ENCODE measurements around the gene ZNF630. TPM values are rescaled to one million over a fixed set of nuclear protein-coding genes. Genes with fewer than 3 reads are reported as not detected.

Gene ZNF630
- total RNA-seq, 1 donor = 3.0 TPM

GRCh38 chrX:48083706-48084105 lies 12.3 kb upstream of the ZNF630 start:
- H3K4me3 ChIP-seq (ENCODE audit: low read depth, low read length) = no peak overlapping the region
- no peak for TF ChIP-seq CTCF (IDR thresholded peaks at IDR 0.05; ENCODE audit: insufficient read depth, low read depth, low read length)
- no peak for DNase-seq (ENCODE audit: low read depth)

GRCh38 chrX:48083212-48083611 lies 11.8 kb upstream of the ZNF630 start:
- peak; percentile 46 for DNase-seq (ENCODE audit: low read depth)
- H3K4me3 ChIP-seq (ENCODE audit: low read depth, low read length) = no peak overlapping the region
- peak; percentile 56 for TF ChIP-seq CTCF (IDR thresholded peaks at IDR 0.05; ENCODE audit: insufficient read depth, low read depth, low read length)

GRCh38 chrX:48076343-48076742 lies 4.9 kb upstream of the ZNF630 start:
- H3K4me3 ChIP-seq (ENCODE audit: low read depth, low read length) = no peak overlapping the region
- DNase-seq (ENCODE audit: low read depth) = no peak
- no peak for TF ChIP-seq CTCF (IDR thresholded peaks at IDR 0.05; ENCODE audit: insufficient read depth, low read depth, low read length)

- H3K4me3 ChIP-seq (ENCODE audit: low read depth, low read length) = peak overlapping the region; percentile 66
- TF ChIP-seq CTCF (IDR thresholded peaks at IDR 0.05; ENCODE audit: insufficient read depth, low read depth, low read length) = no peak
- no peak for DNase-seq (ENCODE audit: low read depth)
Observed at GRCh38 chrX:48071986-48072605, 656 bp upstream of the ZNF630 start.

GRCh38 chrX:48068096-48068887 lies 3.1 kb downstream of the ZNF630 start:
- no peak overlapping the region for H3K4me3 ChIP-seq (ENCODE audit: low read depth, low read length)
- DNase-seq (ENCODE audit: low read depth) = no peak
- TF ChIP-seq CTCF (IDR thresholded peaks at IDR 0.05; ENCODE audit: insufficient read depth, low read depth, low read length) = no peak

GRCh38 chrX:48064261-48064660 lies 7.2 kb downstream of the ZNF630 start:
- DNase-seq (ENCODE audit: low read depth) = no peak
- TF ChIP-seq CTCF (IDR thresholded peaks at IDR 0.05; ENCODE audit: insufficient read depth, low read depth, low read length) = no peak
- no peak overlapping the region for H3K4me3 ChIP-seq (ENCODE audit: low read depth, low read length)

All from fibroblast of villous mesenchyme (primary cell).